Rectal smooth muscle tissue (tissue), 1 donor: ENCODE measurements around the gene CST4.

Experiments
- H3K27ac ChIP-seq: one replicate; pipeline ENCODE4 v1.7.0; 2013; ENCODE audit warnings: low read depth, low read length, inconsistent platforms
- H3K27me3 ChIP-seq: one replicate; pipeline ENCODE4 v1.7.0; 2013; ENCODE audit warnings: low read length; ENCODE audit not compliant: control insufficient read depth, insufficient read depth
- H3K36me3 ChIP-seq: one replicate; pipeline ENCODE4 v1.7.0; 2013; ENCODE audit warnings: low read length; ENCODE audit not compliant: control insufficient read depth, insufficient read depth
- H3K4me1 ChIP-seq: one replicate; pipeline ENCODE4 v1.7.0; 2013; ENCODE audit warnings: low read length; ENCODE audit not compliant: control insufficient read depth, insufficient read depth
- H3K4me3 ChIP-seq: one replicate; pipeline ENCODE4 v1.7.0; 2013; ENCODE audit warnings: low read length
- H3K9ac ChIP-seq: one replicate; pipeline ENCODE4 v1.7.0; 2013; ENCODE audit warnings: low read length

Gene CST4

DNA sequence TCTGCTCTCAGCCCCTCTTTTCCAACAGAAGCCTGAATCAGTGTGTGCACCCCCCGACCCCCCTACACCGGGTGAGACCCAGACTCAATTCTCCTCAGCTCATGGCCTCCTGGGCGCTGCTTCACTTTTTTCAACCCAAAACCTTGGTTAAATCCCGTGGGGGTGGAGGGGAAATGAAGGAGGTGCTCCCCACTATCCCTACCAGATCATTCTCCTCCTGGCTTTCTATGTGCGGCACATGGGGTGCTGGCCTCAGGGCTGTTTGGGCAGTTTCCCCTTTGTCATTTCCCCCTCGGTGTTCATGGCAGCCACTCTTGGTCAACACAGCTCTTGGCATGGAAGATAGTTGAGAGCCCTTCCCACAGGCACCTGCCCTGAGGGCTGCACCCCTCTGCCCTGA, 4.6 kb downstream of the CST4 start:
- Histone ChIP-seq H3K27ac (no peak overlapping the region), H3K4me3 (no peak overlapping the region)

DNA sequence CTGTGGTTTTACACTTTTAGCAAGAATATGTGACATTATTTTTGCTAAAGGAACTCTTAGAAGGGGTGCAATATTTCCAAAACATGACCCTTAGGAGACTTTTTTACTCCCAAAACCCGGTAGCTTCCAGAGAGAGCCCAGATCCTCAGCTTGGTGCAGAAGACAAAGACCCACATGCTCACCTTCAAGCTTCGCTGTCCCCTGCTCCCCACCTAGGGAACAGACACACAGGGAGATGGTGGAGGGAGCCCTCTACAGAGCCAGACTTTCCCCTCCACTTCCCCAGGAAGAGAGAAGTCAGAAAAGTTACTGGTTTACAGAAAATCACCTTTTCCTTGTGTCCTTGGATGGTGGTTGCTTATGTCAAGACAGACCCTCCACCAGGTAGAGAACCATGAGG, 5.0 kb downstream of the CST4 start:
- Histone ChIP-seq H3K36me3 (no peaks in the 10 kb centered on the region), H3K27ac (no peak overlapping the region), H3K4me1 (no peaks in the 10 kb centered on the region), H3K4me3 (no peak overlapping the region), H3K9ac (no peak overlapping the region), H3K27me3 (no peaks in the 10 kb centered on the region)

More for the DNA sequence above, 4.6 kb downstream of the CST4 start:
- no peaks in the 10 kb centered on the region for H3K27me3 ChIP-seq
- no peaks in the 10 kb centered on the region for H3K4me1 ChIP-seq
- no peak overlapping the region for H3K9ac ChIP-seq
- no peaks in the 10 kb centered on the region for H3K36me3 ChIP-seq

DNA sequence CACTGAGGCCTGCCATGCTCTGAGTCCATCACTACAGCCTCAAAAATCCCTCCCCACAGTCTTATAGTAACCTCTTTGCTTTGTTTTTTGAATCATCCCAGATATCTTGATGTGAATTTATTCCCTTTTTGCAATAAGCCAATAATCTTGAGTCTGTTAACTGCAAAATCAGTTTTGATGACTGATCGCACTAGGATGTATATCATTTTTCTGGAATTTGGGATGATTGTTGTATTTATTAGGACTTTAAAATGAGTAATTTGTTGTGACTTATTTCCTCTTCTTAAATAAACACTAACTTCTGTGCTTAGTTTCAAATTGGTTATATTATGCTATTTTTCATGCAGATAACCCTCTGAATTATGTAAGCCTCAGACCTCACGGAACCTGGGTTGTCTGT, 5.6 kb downstream of the CST4 start:
- H3K4me3 ChIP-seq: no peak overlapping the region
- no peak overlapping the region for H3K9ac ChIP-seq
- H3K27ac ChIP-seq: no peak overlapping the region
- H3K27me3 ChIP-seq: no peaks in the 10 kb centered on the region
- no peaks in the 10 kb centered on the region for H3K36me3 ChIP-seq
- no peaks in the 10 kb centered on the region for H3K4me1 ChIP-seq

- Histone ChIP-seq H3K27me3 (no peaks in the 10 kb centered on the region), H3K4me1 (no peaks in the 10 kb centered on the region), H3K36me3 (no peaks in the 10 kb centered on the region), H3K27ac (no peak overlapping the region), H3K4me3 (no peak overlapping the region), H3K9ac (no peak overlapping the region)
Observed at GRCh38 chr20:23680146-23680545, 8.7 kb downstream of the CST4 start.

DNA sequence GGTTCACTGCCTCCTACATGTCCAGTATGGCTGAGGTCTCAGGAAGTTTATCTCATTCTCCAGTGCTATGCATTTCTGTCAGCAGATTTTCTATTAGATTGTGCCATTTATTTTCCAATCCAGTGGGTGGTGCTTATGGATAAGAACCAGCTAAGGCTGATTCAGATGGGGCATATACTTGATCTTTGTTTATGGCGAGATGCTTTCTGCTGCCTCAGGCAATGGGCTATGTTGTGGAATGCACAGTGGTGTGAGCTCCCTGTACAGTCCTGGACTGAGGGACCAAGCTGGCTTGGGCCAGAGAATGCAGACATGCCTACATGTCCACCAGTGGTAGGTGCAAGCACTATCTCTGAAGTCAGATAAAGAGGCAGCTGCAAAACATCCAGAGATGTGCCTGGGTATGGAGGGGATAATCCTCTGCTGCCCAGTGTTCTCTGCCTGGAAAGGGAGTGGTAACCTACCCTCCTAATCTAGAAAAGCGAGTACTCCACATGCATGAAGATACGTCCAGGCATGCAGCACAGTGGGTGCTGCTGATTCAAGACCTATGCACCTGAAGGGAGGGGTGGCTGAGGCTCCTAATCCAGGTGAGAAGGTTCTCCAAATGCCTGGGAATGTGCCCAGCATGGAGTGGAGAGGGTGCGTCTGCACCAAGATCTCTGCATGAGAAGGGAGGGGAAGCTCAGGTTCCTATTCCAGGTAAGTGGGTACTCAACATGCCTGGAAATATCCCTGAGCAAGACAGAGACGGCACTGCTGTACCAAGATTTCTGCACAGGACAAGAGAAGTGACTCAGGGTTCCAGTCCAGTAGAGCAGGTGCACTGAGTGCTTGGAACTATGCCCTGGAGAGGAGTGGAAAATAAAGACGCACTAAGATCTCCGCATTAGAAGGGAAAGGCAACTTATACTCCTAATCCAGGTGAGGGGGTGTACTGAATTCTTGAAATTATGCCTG, 9.4 kb downstream of the CST4 start:
- Histone ChIP-seq H3K4me1 (no peaks in the 10 kb centered on the region), H3K9ac (no peak overlapping the region), H3K4me3 (no peak overlapping the region), H3K27me3 (no peaks in the 10 kb centered on the region), H3K36me3 (no peaks in the 10 kb centered on the region), H3K27ac (no peak overlapping the region)

- no peak overlapping the region for H3K27ac ChIP-seq
- H3K27me3 ChIP-seq: no peaks in the 10 kb centered on the region
- H3K36me3 ChIP-seq: no peaks in the 10 kb centered on the region
- no peak overlapping the region for H3K9ac ChIP-seq
- H3K4me3 ChIP-seq: no peak overlapping the region
- H3K4me1 ChIP-seq: no peaks in the 10 kb centered on the region
Observed at GRCh38 chr20:23673209-23673608, 15.6 kb downstream of the CST4 start.

DNA sequence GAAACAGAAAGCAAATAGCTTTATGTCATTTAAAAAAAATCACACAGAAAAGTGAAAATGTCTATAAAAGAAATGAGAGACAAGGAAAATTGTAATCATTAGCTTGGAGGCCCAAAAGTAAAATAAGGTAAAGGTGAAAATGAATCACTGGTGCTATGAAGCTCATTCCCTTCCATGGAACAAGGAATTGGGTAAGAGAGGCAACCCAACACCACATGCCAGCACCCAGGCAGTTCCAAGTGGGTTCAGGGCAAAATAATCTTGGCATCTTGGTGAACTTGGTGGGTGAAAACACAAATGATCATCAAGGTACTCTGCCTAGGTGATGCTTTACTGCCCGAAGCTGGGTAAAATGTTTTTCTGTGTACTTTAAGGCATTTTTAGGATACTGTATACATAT, 16.7 kb downstream of the CST4 start:
- H3K4me3 ChIP-seq: no peak overlapping the region
- no peaks in the 10 kb centered on the region for H3K27me3 ChIP-seq
- no peak overlapping the region for H3K27ac ChIP-seq
- no peak overlapping the region for H3K9ac ChIP-seq
- no peaks in the 10 kb centered on the region for H3K4me1 ChIP-seq
- H3K36me3 ChIP-seq: no peaks in the 10 kb centered on the region

DNA sequence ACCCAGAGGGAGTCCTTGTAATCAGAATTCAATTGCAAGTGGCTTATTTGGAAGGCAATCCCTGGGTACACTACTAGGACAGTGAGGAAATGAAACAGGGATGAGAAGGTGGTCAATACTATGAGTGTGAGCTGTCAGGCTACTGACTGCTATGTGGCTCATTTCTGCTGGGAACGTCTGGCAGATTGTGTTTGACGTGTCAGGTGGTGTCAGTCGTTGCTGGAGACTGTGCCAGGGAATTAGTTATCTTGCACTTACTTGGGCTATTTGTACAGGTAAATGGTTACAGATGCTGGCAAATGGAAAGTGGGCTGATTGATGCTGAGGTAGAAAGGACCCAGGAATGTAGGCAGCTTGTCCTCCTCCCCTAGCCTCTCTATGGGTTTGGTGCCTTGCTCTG, 17.4 kb downstream of the CST4 start:
- Histone ChIP-seq H3K4me1 (no peaks in the 10 kb centered on the region), H3K27me3 (no peaks in the 10 kb centered on the region), H3K36me3 (no peaks in the 10 kb centered on the region), H3K27ac (no peak overlapping the region), H3K4me3 (no peak overlapping the region), H3K9ac (no peak overlapping the region)

GRCh38 chr20:23670361-23670760, 18.5 kb downstream of the CST4 start:
- H3K4me1 ChIP-seq: no peaks in the 10 kb centered on the region
- no peak overlapping the region for H3K4me3 ChIP-seq
- H3K36me3 ChIP-seq: no peaks in the 10 kb centered on the region
- no peak overlapping the region for H3K9ac ChIP-seq
- H3K27me3 ChIP-seq: no peaks in the 10 kb centered on the region
- no peak overlapping the region for H3K27ac ChIP-seq

- Histone ChIP-seq H3K9ac (no peak overlapping the region), H3K27me3 (no peaks in the 10 kb centered on the region), H3K4me1 (no peaks in the 10 kb centered on the region), H3K27ac (no peak overlapping the region), H3K36me3 (no peaks in the 10 kb centered on the region), H3K4me3 (no peak overlapping the region)
Observed at GRCh38 chr20:23669866-23670265, 19.0 kb downstream of the CST4 start.

- Histone ChIP-seq H3K9ac (no peak overlapping the region), H3K4me3 (no peak overlapping the region), H3K27ac (no peak overlapping the region), H3K36me3 (no peaks in the 10 kb centered on the region), H3K4me1 (no peaks in the 10 kb centered on the region), H3K27me3 (no peaks in the 10 kb centered on the region)
Observed at GRCh38 chr20:23669327-23669726, 19.5 kb downstream of the CST4 start.

- Histone ChIP-seq H3K4me3 (no peak overlapping the region), H3K27ac (no peak overlapping the region), H3K9ac (no peak overlapping the region), H3K4me1 (no peaks in the 10 kb centered on the region), H3K27me3 (no peaks in the 10 kb centered on the region), H3K36me3 (no peaks in the 10 kb centered on the region)
Observed at GRCh38 chr20:23668477-23668951, 20.3 kb downstream of the CST4 start.

DNA sequence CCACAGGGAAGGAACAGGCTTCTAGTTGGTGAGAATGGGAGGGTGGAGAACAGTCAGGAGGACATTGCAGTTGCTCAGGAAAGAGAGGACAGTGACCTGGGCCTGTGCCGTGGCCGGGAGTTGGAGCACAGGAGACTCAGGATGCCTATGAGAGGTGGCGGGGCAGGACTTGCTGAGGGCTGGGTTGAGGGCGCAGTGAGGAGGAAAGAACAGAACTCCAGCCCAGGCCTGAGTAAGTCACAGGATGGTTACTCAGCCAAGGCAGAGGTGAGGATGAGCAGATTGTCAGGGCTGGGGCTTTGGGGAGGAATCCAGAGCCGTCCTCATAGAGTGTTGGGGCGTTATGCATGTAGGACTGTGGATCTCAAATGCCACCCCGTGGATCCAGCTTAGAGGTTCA, 21.2 kb downstream of the CST4 start:
- H3K36me3 ChIP-seq: no peaks in the 10 kb centered on the region
- H3K27ac ChIP-seq: no peak overlapping the region
- no peaks in the 10 kb centered on the region for H3K4me1 ChIP-seq
- no peak overlapping the region for H3K9ac ChIP-seq
- no peaks in the 10 kb centered on the region for H3K27me3 ChIP-seq
- no peak overlapping the region for H3K4me3 ChIP-seq
